ENCODE results near the gene MLLT10. TPM values are rescaled to one million over a fixed set of nuclear protein-coding genes. Genes with fewer than 3 reads are reported as not detected.
A peak's percentile ranks its signal among the peaks of the same experiment; 100 is the strongest.

Gene MLLT10
- total RNA-seq, 4 donors from 2014 or later, result 42.8 to 283 (median 48.5) TPM

DNA sequence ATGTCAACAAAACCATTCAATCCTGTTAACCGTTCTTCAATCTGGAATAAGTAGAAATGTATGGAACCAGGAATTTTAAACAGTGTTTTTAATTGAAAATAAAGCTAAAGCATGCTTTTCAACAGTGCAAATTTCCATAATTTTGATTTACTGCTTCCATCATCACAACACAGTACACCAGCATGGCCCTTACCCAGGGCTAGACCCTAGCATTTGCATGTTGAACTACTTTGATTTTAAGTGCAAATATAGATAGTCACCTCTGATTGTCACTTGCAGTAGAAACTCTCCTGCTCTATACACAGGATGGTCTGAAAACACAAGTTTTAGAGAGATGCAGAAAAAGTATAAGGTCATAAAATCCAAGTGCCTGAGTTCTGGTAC is 20.6 kb upstream of the MLLT10 start:
- no peak for DNase-seq (ENCODE audit: low spot score in 2 of 2)
- H3K4me3 ChIP-seq (ENCODE audit: low read depth, poor library complexity, severe bottlenecking), result no peak overlapping the region
- 82 to 86% methylated on average over 1 of the region's 1 CpG for WGBS, 2 donors
- TF ChIP-seq POLR2A (IDR thresholded peaks at IDR 0.05), result no peak
- TF ChIP-seq, protein P1, sequence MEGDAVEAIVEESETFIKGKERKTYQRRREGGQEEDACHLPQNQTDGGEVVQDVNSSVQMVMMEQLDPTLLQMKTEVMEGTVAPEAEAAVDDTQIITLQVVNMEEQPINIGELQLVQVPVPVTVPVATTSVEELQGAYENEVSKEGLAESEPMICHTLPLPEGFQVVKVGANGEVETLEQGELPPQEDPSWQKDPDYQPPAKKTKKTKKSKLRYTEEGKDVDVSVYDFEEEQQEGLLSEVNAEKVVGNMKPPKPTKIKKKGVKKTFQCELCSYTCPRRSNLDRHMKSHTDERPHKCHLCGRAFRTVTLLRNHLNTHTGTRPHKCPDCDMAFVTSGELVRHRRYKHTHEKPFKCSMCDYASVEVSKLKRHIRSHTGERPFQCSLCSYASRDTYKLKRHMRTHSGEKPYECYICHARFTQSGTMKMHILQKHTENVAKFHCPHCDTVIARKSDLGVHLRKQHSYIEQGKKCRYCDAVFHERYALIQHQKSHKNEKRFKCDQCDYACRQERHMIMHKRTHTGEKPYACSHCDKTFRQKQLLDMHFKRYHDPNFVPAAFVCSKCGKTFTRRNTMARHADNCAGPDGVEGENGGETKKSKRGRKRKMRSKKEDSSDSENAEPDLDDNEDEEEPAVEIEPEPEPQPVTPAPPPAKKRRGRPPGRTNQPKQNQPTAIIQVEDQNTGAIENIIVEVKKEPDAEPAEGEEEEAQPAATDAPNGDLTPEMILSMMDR (IDR thresholded peaks at IDR 0.05), result no peak
- intact Hi-C loops (cut with DNase I; ENCODE audit: low total_unique reads), result no loop called here

DNA sequence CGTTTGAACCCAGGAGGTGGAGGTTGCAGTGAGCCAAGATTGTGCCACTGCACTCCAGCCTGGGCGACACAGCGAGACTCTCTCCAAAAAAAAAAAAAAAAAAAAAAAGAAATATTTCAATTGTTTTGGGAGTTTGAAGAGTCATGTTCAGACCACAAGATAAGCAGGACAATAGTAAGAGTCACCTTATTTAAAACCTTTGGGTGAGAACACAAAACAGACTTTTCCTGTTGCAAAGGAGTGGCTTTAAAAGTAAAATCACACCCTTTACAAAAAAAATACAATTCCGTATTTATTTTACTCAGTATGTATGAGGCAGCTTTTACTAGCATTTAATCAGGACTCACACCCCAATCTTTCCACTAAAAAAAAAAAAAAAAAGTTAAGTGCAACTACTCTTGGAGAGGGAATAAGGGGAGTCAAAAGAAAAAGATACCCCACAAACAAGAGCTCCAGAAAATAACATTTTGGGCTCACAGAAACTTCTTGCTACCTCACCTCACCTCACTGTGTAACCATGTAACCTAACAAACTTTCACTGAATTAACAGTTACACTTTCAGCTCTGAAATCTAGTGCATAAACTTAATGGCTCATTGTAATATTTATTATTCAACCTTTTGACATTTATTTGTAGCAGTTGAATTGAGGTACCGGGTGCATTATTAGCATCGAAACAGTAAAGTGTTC is 19.8 kb upstream of the MLLT10 start:
- H3K4me3 ChIP-seq (ENCODE audit: low read depth, poor library complexity, severe bottlenecking), result no peak overlapping the region
- no peak for TF ChIP-seq POLR2A (IDR thresholded peaks at IDR 0.05)
- TF ChIP-seq, protein P1 (IDR thresholded peaks at IDR 0.05), result no peak
- intact Hi-C loops (cut with DNase I; ENCODE audit: low total_unique reads), result no loop called here
- WGBS, 2 donors, result 71 to 75% methylated on average over 6 of the region's 6 CpGs
- no peak for DNase-seq (ENCODE audit: low spot score in 2 of 2)

DNA sequence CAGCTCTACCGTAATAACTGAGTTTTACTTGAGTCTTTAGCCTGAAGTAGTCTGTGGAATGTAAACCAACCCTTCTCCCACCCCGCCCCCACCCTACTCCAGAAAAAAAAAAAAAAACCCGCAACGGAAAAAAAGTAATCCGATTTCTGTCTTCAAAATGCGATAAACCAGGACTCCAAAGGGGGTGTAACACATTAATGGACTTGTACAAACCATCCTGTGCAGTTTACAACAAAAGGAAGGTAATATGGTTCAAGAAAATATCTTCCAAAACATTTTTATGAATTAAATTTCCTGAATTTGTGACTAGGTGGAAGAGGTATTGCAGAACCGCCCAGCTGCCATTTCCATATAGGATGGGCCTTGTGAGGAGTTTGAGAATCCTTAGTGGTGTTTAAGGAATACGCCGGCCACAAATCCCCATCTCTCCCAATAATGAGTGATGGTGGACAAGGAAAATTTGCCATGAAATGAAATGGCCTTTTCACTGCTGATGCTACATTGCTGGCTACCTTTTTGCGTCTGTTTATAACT is 19.1 kb upstream of the MLLT10 start:
- WGBS, 2 donors, result 70 to 81% methylated on average over 10 of the region's 10 CpGs
- intact Hi-C loops (cut with DNase I; ENCODE audit: low total_unique reads), result no loop called here
- DNase-seq (ENCODE audit: low spot score in 2 of 2), result no peak
- TF ChIP-seq POLR2A (IDR thresholded peaks at IDR 0.05), result no peak
- no peak overlapping the region for H3K4me3 ChIP-seq (ENCODE audit: low read depth, poor library complexity, severe bottlenecking)

DNA sequence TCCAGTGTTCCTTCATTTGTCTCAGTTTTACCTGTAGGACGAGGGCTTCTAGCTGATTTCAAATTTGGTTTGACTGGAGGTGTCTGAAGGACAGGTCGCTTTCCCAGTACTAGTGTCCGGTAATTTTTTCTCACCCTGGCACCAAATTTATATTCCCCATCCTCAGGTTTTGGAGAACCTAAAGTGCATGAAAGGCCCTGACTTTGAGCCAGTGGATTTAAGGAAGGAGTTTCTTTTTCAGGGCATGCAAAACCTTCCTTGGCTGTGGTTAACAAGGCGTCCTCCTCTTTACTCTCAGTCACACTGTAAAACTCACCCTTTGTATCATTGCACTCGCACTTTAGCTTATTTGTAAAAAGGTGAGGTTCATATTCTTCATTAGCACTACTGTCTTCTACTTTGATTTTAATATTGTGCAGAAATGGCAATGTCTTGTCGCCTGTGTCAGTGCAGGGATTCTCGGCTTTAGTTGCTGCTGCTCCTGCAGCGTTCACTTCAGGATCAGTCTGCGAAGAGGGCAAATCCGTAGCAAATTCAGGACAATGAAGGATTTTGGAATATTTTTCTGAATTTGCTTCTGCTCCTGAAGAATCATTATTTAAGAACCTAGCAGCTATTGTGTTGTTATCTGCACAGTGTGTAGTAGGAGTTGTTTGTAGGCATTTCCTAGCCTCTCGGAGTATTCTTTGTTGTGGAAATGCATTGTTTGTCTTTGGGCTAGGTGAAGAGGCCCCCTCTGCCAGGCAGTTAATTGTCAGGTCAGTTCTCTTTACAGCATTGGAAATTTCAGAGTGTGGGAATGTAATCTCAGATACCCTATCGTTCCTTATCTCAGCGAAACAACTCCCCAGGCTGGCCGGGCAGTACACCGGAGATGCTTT is 18.4 kb upstream of the MLLT10 start:
- intact Hi-C loops (cut with DNase I; ENCODE audit: low total_unique reads), result no loop called here
- 48% methylated on average over 15 of the region's 15 CpGs for WGBS, 2 donors
- no peak for DNase-seq (ENCODE audit: low spot score in 2 of 2)
- H3K4me3 ChIP-seq (ENCODE audit: low read depth, poor library complexity, severe bottlenecking), result peak overlapping the region; percentile 63
- TF ChIP-seq POLR2A (IDR thresholded peaks at IDR 0.05), result no peak

DNA sequence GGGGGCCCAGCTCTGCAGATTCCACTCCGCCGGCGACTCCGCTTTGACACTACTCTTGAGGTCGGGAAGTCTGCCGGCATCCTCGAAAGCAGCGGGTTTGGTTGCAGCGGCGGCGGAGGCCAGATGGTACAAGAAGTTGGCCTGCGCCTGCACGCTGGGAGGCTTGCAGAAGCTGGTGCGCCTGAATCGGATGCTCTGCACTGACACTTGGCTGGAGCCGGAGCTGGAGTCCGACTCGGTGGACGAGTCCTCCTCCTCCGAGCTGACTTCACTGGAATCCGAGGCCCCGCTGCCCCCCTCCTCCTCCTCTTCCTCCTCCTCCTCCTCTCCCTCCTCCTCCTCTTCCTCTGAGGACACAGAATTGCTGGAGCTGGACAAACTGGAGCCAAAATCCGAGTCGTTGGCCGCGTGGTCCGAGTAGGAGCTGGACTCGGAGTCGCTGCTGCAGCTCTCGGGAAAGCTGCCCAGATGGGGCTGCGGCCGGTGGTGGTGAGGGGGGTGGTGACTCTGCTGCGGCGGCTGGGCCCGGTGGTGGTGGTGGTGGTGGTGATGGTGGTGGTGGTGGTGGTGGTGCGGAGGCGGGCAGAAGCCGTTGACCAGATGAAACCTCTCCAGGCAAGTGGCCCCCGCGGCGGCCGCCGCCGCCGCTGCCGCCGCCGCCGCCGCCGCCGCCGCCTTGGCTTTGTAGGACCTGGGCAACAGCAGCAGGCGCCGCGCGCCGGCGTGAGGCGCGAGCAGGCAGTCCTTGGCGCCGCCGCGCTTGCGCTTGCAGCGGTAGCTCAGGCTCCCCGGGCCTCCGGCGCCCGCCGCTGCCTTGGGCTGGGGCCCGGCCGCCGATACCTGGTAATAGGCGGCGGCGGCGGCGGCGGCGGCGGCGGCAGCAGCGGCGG is 17.5 kb upstream of the MLLT10 start:
- intact Hi-C loops (cut with DNase I; ENCODE audit: low total_unique reads), result no loop called here
- 1 to 2% methylated on average over 22 to 38 of the region's 86 CpGs for WGBS, 2 donors
- TF ChIP-seq, protein P1 (IDR thresholded peaks at IDR 0.05), result no peak
- TF ChIP-seq POLR2A (IDR thresholded peaks at IDR 0.05), result no peak
- H3K4me3 ChIP-seq (ENCODE audit: low read depth, poor library complexity, severe bottlenecking), result peak overlapping the region; percentile 63
- peak in 1 of 2 donors; percentile 92 for DNase-seq (ENCODE audit: low spot score in 2 of 2)

DNA sequence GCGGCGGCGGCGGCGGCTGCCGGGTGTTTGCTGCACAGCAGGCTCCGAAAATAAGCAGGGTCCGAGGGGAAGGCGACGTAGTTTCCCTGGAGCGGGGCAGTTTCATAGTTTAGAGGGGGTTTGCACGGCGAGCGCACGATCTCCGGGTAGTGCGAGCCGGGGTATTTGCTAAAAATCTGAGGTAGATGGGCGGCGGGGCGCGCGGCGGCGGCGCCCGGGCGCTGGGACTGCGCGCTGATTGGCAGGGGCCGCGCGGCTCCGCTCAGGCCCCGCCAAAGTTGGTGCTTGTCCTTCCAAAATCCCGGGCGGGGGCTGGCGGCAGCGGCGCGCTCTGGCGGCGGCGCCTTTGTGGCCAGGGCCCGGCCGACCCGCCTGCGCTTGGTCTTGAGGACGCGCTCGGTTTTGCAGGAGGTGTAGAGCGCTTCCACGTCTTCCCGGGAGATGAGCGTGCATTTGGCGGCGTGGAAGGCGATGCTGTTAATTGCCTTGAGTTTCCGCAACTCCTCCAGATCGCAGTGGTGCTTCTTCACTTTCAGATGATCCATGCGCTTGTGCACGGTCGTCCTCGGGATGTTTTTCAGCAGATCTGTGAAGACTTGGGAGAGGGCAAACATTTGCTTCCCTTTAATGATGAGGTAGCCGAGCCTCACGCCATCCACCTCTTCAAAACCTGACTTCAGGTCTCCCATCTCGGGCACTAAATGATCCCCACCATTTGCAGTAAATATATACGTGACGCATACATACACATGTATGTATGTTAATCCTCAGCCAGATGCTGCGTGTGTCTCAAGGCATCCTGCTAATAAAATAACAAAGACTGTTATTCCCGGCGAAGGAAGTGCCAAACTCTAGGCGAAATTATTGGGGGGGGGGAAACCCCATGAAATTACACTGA is 16.6 kb upstream of the MLLT10 start:
- peak in 1 of 2 donors; percentile 89 for DNase-seq (ENCODE audit: low spot score in 2 of 2)
- no peak for TF ChIP-seq POLR2A (IDR thresholded peaks at IDR 0.05)
- intact Hi-C loops (cut with DNase I; ENCODE audit: low total_unique reads), result no loop called here
- 2% methylated on average over 48 to 51 of the region's 73 CpGs for WGBS, 2 donors
- peak overlapping the region; percentile 55 for H3K4me3 ChIP-seq (ENCODE audit: low read depth, poor library complexity, severe bottlenecking)

Measured in lower leg skin (tissue), 4 donors.